ENCODE measurements around the gene ADAMTS1. TPM values are rescaled to one million over a fixed set of nuclear protein-coding genes. Genes with fewer than 3 reads are reported as not detected.

ADAMTS1 gene
- polyA plus RNA-seq, 3 donors, result 0.01 TPM; not detected in 2

- no peak overlapping the region for H3K9ac ChIP-seq (ENCODE audit: insufficient read depth, low read length, poor library complexity, severe bottlenecking)
- H3K36me3 Mint-ChIP-seq, result no peaks in the 10 kb centered on the region
- no peak overlapping the region for H2AFZ ChIP-seq (ENCODE audit: insufficient read depth, low read depth, low read length, poor library complexity, severe bottlenecking)
- no peak overlapping the region for H3K27ac Mint-ChIP-seq
- intact Hi-C loops (cut with micrococcal nuclease), result no loop called here
- TF ChIP-seq, protein P1, sequence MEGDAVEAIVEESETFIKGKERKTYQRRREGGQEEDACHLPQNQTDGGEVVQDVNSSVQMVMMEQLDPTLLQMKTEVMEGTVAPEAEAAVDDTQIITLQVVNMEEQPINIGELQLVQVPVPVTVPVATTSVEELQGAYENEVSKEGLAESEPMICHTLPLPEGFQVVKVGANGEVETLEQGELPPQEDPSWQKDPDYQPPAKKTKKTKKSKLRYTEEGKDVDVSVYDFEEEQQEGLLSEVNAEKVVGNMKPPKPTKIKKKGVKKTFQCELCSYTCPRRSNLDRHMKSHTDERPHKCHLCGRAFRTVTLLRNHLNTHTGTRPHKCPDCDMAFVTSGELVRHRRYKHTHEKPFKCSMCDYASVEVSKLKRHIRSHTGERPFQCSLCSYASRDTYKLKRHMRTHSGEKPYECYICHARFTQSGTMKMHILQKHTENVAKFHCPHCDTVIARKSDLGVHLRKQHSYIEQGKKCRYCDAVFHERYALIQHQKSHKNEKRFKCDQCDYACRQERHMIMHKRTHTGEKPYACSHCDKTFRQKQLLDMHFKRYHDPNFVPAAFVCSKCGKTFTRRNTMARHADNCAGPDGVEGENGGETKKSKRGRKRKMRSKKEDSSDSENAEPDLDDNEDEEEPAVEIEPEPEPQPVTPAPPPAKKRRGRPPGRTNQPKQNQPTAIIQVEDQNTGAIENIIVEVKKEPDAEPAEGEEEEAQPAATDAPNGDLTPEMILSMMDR (IDR thresholded peaks at IDR 0.05), result no peak
- H3K79me2 ChIP-seq (ENCODE audit: insufficient read depth, low read length), result no peaks in the 10 kb centered on the region
- H3K4me1 ChIP-seq (ENCODE audit: control insufficient read depth in 1 of 2, insufficient read depth in 2 of 2, low read length in 2 of 2), result no peaks in the 10 kb centered on the region
- no peak overlapping the region for H3K4me3 ChIP-seq (replicated peaks in 1 of 3; ENCODE audit: low read depth in 2 of 3, low read length in 3 of 3)
- H3K4me2 ChIP-seq (replicated peaks; ENCODE audit: extremely low read depth, low read length, poor library complexity, severe bottlenecking), result no peak overlapping the region
- no peaks in the 10 kb centered on the region for H3K27me3 Mint-ChIP-seq (ENCODE audit: low read depth in 3 of 3)
- no peaks in the 10 kb centered on the region for H3K36me3 ChIP-seq (replicated peaks in 1 of 2; ENCODE audit: control insufficient read depth in 1 of 2, insufficient read depth in 2 of 2, low read length in 2 of 2)
- no peaks in the 10 kb centered on the region for H3K4me1 Mint-ChIP-seq
- DNase-seq, result no peak
- no peaks in the 10 kb centered on the region for H4K20me1 ChIP-seq (ENCODE audit: insufficient read depth, low read length)
- no peaks in the 10 kb centered on the region for H3K27me3 ChIP-seq (ENCODE audit: control insufficient read depth in 2 of 2, insufficient read depth in 2 of 2, low read length in 2 of 2)
- H3K4me3 Mint-ChIP-seq, result no peak overlapping the region
- H3K9me3 Mint-ChIP-seq, result no peaks in the 10 kb centered on the region
- H3K27ac ChIP-seq (ENCODE audit: low read depth in 1 of 2, low read length in 2 of 2), result no peak overlapping the region
- H3K9me3 ChIP-seq (replicated peaks in 1 of 2; ENCODE audit: control insufficient read depth in 1 of 2, insufficient read depth in 1 of 2, low read length in 2 of 2), result no peaks in the 10 kb centered on the region
Measured at GRCh38 chr21:26815197-26815596, 30.0 kb downstream of the ADAMTS1 start.

DNA sequence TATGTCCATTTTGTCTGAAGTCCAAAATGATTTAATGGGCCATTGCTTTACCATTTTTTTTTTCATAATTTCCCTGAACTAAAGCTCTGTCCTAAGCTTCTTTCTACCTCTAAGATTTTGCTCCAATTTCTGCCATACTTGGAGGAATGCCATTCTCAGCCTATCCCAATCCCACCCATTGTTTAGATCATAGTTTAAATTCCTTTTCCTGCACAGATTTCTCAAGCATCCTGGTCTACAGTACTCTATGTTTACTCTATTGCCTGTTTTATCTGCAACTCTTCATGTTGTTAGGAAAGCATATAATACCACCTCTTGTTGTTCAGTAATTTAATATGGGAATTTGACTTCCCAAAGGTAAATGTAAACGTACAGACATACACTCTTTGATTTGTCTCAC lies 30.8 kb downstream of the ADAMTS1 start:
- H3K4me1 Mint-ChIP-seq, result no peaks in the 10 kb centered on the region
- no peaks in the 10 kb centered on the region for H3K27me3 ChIP-seq (ENCODE audit: control insufficient read depth in 2 of 2, insufficient read depth in 2 of 2, low read length in 2 of 2)
- TF ChIP-seq, protein P1 (IDR thresholded peaks at IDR 0.05), result no peak
- H3K4me2 ChIP-seq (replicated peaks; ENCODE audit: extremely low read depth, low read length, poor library complexity, severe bottlenecking), result no peak overlapping the region
- no peak overlapping the region for H3K27ac Mint-ChIP-seq
- no peak overlapping the region for H3K27ac ChIP-seq (ENCODE audit: low read depth in 1 of 2, low read length in 2 of 2)
- no peak overlapping the region for H3K4me3 ChIP-seq (replicated peaks in 1 of 3; ENCODE audit: low read depth in 2 of 3, low read length in 3 of 3)
- H3K4me3 Mint-ChIP-seq, result no peak overlapping the region
- H4K20me1 ChIP-seq (ENCODE audit: insufficient read depth, low read length), result no peaks in the 10 kb centered on the region
- H3K36me3 ChIP-seq (replicated peaks in 1 of 2; ENCODE audit: control insufficient read depth in 1 of 2, insufficient read depth in 2 of 2, low read length in 2 of 2), result no peaks in the 10 kb centered on the region
- H3K9ac ChIP-seq (ENCODE audit: insufficient read depth, low read length, poor library complexity, severe bottlenecking), result no peak overlapping the region
- H3K79me2 ChIP-seq (ENCODE audit: insufficient read depth, low read length), result no peaks in the 10 kb centered on the region
- no CpG with 5 or more reads among the region's 1 CpG for WGBS (ENCODE audit: insufficient coverage)
- H3K9me3 ChIP-seq (replicated peaks in 1 of 2; ENCODE audit: control insufficient read depth in 1 of 2, insufficient read depth in 1 of 2, low read length in 2 of 2), result no peaks in the 10 kb centered on the region
- intact Hi-C loops (cut with micrococcal nuclease), result no loop called here
- H3K27me3 Mint-ChIP-seq (ENCODE audit: low read depth in 3 of 3), result no peaks in the 10 kb centered on the region
- no peaks in the 10 kb centered on the region for H3K4me1 ChIP-seq (ENCODE audit: control insufficient read depth in 1 of 2, insufficient read depth in 2 of 2, low read length in 2 of 2)
- H3K36me3 Mint-ChIP-seq, result no peaks in the 10 kb centered on the region
- no peak overlapping the region for H2AFZ ChIP-seq (ENCODE audit: insufficient read depth, low read depth, low read length, poor library complexity, severe bottlenecking)
- no peaks in the 10 kb centered on the region for H3K9me3 Mint-ChIP-seq
- DNase-seq, result no peak
